C4-2B (cell line): ENCODE measurements around the gene ERC1.

ENCODE experiments used
- ZFX ChIP-seq: fragments of 450-650 bp; IDR thresholded peaks from 2 replicates; pipeline ENCODE4 v1.6.1; 2017
- TF ChIP-seq, protein P1 (sequence below): fragments of 450-650 bp; conservative IDR thresholded peaks from 2 replicates; pipeline ENCODE4 v1.5.1; 2017; ENCODE audit warnings: mild to moderate bottlenecking

GRCh38 chr12:1099158-1099557 is 108.1 kb downstream of the ERC1 start:
- TF ChIP-seq, protein P1, sequence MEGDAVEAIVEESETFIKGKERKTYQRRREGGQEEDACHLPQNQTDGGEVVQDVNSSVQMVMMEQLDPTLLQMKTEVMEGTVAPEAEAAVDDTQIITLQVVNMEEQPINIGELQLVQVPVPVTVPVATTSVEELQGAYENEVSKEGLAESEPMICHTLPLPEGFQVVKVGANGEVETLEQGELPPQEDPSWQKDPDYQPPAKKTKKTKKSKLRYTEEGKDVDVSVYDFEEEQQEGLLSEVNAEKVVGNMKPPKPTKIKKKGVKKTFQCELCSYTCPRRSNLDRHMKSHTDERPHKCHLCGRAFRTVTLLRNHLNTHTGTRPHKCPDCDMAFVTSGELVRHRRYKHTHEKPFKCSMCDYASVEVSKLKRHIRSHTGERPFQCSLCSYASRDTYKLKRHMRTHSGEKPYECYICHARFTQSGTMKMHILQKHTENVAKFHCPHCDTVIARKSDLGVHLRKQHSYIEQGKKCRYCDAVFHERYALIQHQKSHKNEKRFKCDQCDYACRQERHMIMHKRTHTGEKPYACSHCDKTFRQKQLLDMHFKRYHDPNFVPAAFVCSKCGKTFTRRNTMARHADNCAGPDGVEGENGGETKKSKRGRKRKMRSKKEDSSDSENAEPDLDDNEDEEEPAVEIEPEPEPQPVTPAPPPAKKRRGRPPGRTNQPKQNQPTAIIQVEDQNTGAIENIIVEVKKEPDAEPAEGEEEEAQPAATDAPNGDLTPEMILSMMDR = no peak
- no peak for TF ChIP-seq ZFX
